GM18505 (cell line): ENCODE data around the gene DHX40.
"Not testable (repeated sequence)": the region's sequence is repeated elsewhere in the genome, so short reads cannot be mapped to it uniquely, and the experiment has no call there.

ENCODE experiments used
- ATAC-seq: cut with Tn5 transposase; IDR thresholded peaks from one replicate; pipeline ENCODE4 v1.9.1; 2021; ENCODE audit not compliant: unreplicated experiment
- POLR2A ChIP-seq: IDR thresholded peaks from 4 replicates; pipeline ENCODE4 v1.6.1; 2011; ENCODE audit warnings: borderline replicate concordance; ENCODE audit not compliant: insufficient read depth, insufficient read length; ENCODE audit errors: extremely low read depth

The DHX40 gene

GRCh38 chr17:59565171-59565958, at the start of gene DHX40:
Gene DHX40 (plus strand): TSS chr17:59565610. CDS start chr17:59565672, 62 bp downstream.
- ATAC-seq = peak; percentile 79
- TF ChIP-seq POLR2A = peak; percentile 73

- ATAC-seq = no peak
- TF ChIP-seq POLR2A = no peak
These were observed 49.0 kb upstream of the DHX40 start for GRCh38 chr17:59516451-59516850.

- ATAC-seq = no peak
- no peak for TF ChIP-seq POLR2A
These were observed 46.3 kb upstream of the DHX40 start for GRCh38 chr17:59519132-59519531.

- TF ChIP-seq POLR2A = no peak
- ATAC-seq = no peak
These were observed 45.2 kb upstream of the DHX40 start for GRCh38 chr17:59520251-59520650.

- ATAC-seq = no peak
- no peak for TF ChIP-seq POLR2A
These were observed 43.8 kb upstream of the DHX40 start for GRCh38 chr17:59521465-59522126.

- not testable (repeated sequence) for ATAC-seq
These were observed 40.5 kb upstream of the DHX40 start for GRCh38 chr17:59524930-59525329.

GRCh38 chr17:59525668-59526067, 39.7 kb upstream of the DHX40 start:
- no peak for TF ChIP-seq POLR2A
- no peak for ATAC-seq

- ATAC-seq = no peak
- TF ChIP-seq POLR2A = no peak
These were observed 39.0 kb upstream of the DHX40 start for GRCh38 chr17:59526451-59526850.

- no peak for TF ChIP-seq POLR2A
- no peak for ATAC-seq
These were observed 38.0 kb upstream of the DHX40 start for GRCh38 chr17:59527325-59527917.

- no peak for TF ChIP-seq POLR2A
- ATAC-seq = no peak
These were observed 37.5 kb upstream of the DHX40 start for GRCh38 chr17:59527931-59528330.

- no peak for TF ChIP-seq POLR2A
- ATAC-seq = no peak
These were observed 34.9 kb upstream of the DHX40 start for GRCh38 chr17:59530531-59530930.

GRCh38 chr17:59533694-59534093, 31.7 kb upstream of the DHX40 start:
- no peak for ATAC-seq
- TF ChIP-seq POLR2A = no peak

GRCh38 chr17:59534583-59534982, 30.8 kb upstream of the DHX40 start:
- no peak for TF ChIP-seq POLR2A
- no peak for ATAC-seq

GRCh38 chr17:59538195-59538909, 27.1 kb upstream of the DHX40 start:
- no peak for ATAC-seq
- no peak for TF ChIP-seq POLR2A

- no peak for TF ChIP-seq POLR2A
- no peak for ATAC-seq
These were observed 22.3 kb upstream of the DHX40 start for GRCh38 chr17:59542960-59543635.
